Superior temporal gyrus (tissue), 1 donor: ENCODE results near the gene TGM4.
A peak's percentile ranks its signal among the peaks of the same experiment; 100 is the strongest.
"Not testable (repeated sequence)": the region's sequence is repeated elsewhere in the genome, so short reads cannot be mapped to it uniquely, and the experiment has no call there.

Experiments
- DNase-seq: peaks from one replicate; pipeline ENCODE4 v3.0.0-alpha.2; 2016; ENCODE audit errors: extremely low spot score

Gene TGM4

DNA sequence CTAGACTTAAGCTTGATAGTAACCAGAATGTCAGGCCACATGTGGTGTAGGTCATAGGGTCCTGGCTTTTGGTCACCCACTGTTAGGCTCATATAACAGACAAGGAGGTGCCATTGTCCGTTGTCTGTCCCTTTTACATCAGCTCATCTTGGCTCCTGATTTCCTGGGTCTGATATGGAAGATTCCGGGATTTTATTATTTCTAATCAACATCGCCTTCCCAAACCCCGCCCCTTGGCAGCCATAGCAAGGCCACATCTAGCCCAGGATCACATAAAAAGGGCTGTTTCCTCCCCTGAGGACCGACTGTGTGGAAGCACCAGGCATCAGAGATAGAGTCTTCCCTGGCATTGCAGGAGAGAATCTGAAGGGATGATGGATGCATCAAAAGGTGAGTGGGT, at the start of gene TGM4:
Gene TGM4 (plus strand): TSS at position 301 of the 400 bp plus-strand sequence. CDS start 71 bp downstream, at position 372.
- DNase-seq, result no peak

DNA sequence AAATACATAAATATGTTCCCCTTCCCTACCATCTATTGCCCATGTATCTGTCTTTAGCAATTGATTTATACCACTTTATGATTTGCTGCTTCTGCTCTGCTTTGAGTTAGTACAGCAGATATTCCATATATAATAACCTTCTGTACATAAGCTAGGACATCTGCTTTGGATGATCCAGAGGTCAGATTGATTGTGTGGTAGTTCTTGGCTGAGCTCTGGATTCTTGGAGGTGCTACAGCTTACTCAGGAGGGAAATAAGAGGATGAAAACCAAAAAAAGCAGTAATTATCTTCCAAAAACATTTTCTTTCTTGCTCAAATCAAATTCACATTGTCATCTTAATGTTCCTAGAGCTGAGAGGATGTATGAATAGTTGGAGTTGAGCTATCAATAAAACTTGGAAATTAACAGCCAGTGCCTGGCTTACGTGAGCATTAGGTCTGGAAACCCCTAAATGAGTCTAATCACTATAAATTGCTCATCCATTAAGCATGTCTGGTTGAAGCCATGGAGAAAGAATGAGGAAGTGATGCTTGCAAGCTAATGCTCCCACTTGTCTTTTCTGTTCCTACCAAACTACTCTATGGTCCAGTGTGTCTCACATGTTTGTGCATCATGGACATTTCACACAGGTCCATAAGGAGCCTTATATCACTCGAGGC, 49.0 kb upstream of the TGM4 start:
- no peak for DNase-seq

DNA sequence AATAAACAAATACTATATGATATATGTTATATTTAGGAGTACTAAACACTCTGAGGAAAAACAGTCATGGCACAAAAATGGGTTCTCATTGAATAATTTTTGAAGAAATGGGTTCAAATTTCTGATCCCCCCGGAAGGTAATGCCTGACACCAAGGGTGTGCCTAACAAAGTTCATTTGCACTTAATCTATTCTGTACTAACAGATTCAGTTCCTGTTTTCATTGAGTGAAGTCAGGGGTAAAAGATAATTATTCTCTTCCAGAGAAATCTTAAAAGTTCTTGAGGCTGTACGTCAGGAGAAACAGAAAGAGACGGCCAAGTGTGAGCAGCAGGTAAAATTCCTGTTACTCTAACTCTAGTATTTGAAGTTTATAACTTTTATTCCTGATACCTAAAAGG, 47.2 kb upstream of the TGM4 start:
- DNase-seq, result no peak

DNA sequence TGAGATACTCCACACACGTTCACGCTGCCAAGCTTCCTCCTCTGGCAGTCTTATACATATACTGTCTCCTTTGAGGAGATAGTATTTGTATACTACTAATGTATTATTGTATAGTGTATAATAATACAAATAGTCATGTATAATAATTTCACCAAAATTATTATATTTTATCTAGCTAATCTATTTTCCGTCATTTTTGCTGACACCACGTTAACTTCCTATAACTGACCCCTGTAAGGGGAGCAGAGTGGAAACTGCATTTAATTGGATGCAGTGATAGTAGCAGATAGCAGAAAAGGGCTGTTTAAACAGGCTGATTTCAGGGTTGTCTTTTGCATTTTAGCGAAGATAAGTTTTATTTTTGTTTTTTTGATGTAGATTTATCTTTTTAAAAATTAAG, 43.2 kb upstream of the TGM4 start:
- no peak for DNase-seq

DNA sequence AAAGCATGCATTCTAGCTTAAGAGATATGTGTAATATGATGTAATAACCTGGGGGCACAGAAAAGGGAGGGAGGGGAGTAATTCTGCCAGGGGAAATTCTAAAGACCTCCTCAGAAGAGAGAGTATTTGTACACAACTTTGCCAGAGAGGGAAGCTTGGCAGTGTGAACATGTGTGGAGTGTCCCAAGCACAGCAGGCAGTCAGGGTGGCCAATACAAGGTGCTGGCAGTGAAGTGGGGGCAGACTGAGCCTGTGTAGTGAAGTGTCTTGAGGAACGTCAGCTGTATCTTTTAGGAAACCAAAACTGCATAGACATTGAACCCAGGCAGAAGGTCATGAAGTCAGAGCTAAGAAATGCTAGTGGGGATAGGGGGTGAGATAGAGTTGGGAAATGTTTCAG, 42.4 kb upstream of the TGM4 start:
- DNase-seq, result no peak

DNA sequence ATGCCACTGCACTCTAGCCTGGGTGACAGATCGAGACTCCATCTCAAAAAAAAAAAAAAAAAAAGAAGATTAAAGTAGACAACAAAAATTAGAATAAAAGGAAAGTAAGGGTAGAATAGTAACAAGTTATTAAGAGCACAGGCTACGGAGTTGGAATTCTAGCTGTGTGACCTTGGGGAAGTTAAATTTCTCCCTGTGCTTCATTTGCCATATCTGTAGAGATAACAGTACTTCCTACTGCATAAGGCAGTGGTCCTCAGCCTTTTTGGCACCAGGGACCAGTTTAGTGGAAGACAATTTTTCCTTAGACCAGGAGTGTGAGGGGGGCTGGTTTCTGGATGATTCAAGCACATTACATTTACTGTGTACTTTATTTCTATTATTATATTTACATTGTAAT, 41.4 kb upstream of the TGM4 start:
- DNase-seq, result no peak

DNA sequence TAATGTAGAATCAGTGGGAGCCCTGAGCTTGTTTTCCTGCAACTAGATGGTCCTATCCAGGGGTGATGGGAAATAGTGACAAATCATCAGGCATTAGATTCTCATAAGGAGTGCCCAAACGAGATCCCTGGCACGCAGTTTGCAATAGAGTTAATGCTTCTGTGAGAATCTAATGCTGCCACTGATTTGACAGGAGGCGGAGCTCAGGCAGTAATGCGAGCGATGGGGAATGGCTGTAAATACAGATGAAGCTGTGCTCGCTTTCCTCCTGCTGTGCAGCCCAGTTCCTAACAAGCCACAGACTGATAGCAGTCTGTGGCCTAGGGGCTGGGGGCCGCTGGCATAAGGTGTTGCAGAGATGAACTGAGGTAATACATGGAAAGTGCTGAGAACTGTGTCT, 41.0 kb upstream of the TGM4 start:
- no peak for DNase-seq

DNA sequence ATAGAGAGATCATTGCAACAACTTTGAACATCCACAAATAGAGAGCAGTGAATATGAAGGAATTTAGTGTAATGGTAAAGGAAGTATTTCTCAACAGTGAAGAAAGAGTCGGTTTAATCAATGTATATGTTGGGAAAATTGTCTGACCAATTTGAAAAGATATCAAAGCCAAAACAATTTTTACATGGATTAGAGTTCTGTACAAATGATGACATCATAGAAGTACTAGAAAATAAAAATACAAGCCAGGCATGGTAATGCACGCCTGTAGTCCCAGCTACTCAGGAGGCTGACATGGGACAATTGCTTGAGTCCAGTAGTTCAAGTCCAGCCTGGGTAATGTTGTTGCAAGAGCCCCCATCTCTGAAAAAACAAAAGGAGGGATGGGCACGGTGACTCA, 38.7 kb upstream of the TGM4 start:
- DNase-seq, result no peak

DNA sequence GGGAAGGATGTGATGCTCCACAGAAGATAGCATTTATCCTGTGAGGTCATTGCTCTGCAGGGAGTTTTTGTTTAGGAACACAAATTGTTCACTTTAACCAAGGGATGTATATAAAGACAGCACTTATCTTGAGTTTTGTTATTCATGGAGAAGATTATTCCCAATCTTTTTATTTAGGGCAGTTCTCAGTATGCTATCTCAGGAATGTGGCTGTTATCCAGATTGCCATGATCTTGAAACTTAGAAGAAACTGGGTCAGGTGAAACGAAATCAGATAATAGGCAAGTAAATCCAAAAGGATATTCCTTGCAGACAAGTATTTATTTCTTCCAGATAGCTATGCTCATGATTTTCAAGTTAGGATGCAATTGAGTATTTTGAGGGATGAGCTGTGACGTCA, 32.0 kb upstream of the TGM4 start:
- no peak for DNase-seq

DNA sequence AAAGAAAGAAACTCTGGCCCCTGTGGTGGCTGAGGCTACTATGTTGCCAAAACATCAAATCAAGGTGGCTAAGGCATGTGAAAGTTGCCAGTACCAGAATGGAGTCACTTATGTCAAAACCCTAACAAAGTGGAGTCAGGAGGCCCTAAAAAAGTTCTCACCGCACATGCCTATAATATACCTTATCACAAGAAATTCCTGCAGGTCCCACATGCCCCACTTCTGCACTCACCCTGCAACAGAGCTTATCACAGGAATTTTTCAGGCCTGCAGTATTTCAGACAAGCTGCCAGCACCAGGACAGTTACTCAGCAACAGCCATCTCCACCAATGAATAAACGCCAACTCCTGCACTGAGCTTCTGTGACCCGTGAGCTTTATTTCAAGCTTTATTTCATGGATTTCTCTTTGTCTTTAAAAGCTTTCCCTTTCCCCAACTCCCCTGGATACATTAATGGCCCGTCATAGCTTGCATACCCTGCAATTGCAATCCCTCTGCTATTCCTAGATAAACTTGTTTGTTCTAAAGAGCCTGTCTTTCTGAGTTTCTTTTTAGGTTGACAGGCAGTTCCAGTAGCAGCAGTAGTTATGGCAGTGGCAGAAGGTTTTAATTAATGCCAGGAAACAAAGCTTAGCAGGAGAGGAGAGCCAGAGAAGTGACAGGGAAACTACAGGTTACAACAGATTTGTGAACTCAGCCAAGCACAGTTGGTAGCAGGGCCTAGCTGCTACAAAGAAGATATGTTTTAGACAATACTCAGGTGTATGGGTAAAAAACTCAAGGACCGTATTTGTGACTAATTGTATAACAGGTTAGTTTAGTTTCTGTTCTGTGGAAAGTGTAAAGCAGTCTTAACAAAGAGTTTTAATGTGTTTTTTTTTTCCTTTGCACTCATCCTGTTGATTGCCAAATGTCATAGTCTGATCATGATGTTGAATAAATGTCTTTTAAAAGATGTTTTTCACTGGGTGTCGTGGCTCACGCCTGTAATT, 28.6 kb upstream of the TGM4 start:
- DNase-seq, result peak; percentile 12

DNA sequence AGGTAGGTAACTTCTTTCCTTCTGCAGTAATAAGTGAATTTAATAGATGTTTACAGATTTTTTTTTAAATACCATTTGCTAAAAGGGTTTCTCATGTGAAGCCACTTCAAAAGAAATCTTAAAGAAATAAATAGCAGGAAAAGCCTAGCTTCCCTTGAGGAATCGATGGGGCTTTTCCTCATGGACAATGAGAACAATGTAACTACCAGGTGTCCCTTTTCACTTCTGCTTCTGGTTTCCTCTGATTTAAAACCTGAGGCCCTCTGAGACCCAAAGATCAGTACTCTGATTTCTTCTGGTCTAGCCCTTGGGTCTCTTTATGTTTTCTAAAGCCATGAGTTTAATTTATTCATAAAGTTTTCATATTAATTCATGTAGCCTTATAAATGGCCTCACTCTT, 25.8 kb upstream of the TGM4 start:
- no peak for DNase-seq

DNA sequence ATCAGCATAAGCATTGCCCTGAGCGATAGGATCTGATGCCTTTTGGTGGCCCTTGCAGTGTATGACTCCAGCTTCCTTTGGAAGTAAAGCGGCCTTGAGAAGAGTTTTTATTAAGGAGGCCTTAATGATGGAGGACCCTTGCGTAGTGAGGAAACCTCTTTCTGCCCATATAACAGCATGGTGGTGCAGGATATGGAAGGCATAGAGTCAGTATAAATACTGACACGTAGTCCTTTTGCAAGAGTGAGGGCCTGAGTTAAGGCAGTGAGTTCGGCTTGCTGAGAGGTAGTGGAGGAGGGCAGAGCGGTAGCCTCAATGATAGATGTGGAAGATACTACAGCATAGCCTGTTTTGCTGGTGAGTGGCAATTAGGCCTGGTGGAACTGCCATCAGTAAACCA, 17.7 kb upstream of the TGM4 start:
- not testable (repeated sequence) for DNase-seq

DNA sequence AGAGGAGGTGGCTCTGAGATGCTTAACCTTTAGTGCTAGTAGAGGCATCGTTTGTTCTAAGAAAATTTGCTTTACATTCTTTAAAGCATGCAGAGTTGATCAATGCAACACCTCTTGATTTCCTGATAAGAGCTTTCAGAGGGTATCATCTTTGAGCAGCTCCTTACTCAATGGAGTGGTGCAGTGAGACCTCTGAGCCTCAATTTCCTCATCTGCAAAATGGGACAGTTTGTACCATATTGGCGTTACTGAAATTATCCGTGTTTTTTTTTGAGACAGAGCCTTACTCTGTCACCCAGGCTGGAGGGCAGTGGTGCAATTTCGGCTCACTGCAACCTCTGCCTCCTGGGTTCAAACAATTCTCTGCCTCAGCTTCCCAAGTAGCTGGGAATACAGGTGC, 14.3 kb upstream of the TGM4 start:
- DNase-seq, result no peak

DNA sequence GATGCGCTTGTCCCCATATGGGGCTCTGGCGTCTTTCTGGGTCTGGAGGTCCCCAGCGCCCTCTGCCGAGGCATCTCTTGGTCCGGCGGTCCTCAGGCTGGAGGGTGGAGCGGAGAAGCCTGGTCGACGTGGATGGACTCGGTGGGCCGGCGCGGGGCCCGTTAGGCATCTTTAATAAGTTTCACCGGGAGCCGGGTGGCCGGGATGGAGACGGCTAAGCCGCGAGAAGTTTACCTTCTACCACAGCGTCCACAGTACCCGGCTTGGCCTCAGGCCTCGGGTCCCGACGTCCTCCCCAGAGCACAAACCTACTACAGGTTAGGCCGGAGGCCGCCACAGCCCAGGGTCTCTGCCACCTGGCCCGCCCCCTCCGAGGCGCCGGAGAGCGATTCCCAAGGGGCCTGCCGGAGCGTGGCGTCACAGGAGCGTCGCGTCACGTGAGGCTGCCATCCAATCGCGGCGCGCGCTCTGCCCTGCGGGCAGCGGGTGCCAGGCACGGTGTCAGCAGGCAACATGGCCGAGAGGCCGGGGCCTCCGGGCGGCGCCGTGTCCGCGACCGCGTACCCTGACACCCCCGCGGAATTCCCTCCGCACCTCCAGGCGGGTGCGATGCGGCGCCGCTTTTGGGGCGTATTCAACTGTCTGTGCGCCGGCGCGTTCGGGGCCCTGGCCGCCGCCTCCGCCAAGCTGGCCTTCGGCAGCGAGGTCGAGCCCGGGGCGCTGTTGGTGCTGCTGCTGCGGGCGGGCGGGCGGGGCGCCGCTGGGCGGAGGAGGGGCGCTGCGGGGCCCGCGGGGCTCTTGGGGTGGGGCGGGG, 12.8 kb upstream of the TGM4 start, which contains the start of gene TMEM42:
Gene TMEM42 (plus strand): TSS at position 501 of the 814 bp plus-strand sequence. CDS start 13 bp downstream, at position 514.
- peak; percentile 94 for DNase-seq

DNA sequence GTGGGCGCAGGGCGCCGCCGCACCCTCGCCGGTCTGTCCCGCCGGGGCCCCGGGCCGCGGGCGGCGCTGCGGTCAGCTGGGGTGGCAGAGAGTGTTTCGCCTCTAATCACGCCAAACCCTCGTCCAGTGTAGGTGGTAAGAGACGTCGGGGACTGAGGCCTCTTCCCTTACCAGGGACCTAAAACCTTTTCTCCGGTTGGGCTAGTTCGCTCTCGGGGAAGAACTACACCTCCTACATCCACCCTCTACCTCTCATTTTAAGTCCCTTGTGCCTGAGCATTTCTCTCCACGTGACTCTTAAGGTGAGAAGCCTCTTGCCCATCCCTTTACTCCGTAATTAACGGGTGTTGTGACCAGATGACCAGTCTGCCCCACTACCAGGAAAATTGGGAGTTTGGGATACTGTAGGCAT, 12.2 kb upstream of the TGM4 start:
- DNase-seq, result peak; percentile 53

DNA sequence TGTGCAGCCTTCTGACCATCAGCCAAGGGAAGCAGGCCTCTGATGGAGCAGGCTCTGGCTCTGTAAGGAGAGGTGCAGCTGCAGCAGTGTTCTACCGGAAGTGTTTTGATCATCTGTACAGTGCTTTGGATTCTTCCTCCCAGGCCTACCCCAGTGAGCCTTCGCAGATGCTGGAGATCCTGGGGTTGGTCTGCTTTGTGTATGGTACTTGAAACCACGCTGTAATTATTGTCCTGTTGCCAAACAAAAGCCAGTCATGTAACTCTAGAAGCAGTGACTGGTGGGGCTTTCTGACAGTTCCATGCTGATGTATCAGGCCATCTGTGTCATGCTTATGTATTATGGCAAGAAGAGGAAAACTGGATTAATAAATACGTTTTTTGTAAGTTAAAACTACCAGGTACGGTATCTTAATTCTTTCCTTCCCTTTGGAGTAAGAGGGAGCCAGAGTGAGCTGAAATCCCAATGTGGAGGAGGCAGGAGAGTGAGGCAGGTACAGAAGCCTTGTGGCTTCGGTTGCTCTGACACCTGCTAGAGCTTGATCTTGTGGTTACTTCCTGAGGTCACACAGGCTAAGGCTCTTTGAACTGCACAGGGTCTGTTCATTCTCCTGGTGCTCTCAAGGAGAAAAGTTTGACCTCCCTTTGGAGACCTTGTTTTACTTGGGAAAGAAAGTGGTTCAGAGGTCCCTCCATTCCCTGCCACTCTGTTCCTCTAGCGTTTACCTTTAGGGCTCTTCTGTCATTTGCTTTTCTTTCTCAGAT, 9.0 kb upstream of the TGM4 start:
- DNase-seq, result no peak

DNA sequence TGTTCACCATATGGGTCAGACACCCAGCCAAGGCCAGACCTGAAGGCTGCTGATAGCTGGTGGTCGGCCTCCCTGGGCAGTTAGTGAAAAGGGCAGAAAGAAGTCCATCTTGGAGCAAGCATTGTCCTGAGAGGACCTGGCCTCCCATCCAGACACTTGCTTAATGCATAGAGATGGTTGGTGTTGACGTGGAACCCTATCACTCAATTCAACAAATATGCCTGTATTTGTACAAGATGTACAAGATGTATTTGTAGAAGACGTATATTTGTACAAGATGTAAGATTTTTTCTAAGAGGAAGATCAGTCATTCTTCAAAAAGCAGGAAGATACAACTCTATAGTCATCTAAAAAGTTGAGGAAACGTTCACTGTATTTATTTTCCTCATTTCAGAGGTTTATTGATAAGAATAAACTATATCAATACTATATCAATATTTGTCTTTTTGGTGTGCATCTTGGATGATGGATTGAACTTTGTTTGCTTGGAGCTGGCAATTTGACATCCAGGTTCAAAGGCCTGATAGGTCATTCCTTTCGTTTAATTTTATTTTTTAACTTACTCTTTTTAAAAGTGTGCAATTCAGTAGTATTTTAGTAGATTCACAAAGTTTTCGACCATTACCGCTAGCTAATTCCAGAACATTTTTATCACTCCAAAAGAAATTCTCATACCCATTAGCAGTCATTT, 6.8 kb upstream of the TGM4 start:
- DNase-seq, result no peak

DNA sequence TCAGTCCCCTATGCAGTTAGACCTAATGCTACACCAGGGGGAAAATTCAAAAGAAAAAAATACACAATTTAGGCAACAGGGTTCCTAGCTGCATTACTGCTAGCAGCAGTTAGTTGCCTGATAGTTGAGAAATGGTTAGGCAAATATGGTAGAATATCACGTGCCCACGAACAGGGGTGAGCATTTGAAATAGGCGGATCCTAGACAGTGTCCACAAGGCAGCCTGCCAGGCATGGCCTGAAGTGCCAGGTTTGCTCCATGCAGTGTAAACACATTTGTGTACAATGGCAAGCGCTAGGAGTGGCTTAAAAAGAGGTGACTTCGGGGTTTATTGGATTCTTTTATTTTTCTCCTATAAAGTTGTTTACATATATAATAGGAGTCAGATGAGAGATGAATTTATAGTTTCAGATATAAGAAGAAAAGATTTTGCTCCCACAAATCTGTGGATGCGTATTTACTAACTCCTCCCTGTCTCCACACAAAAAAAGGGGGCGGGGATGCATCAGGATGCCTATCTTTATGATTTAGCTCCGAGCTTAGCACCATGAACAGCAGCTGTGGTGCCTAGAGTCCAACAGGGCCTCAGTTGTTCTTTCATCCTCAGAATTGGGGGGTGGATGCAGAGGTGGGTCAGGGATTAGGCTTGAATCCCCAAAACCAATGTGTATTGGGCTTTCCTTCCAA, 3.9 kb upstream of the TGM4 start:
- no peak for DNase-seq

DNA sequence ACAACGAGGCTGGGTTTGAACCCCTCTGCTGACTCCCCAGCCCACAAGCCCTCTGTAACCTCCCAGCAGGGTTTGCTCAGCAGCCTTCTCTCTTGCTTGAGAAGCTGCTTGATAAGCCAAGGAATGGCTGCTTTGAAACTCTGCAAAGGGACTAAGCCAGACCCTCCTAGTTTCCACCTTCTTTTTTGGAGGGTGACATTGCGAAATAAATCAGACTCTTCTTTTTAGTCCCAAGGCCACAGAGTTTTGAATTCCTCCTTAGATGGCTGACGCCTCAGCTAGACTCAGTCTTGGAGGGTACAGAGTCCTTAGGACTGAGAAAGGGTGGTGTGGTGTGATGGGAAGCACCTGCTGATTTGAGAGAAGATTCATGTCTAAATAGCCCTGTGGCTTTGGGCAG, 1.2 kb downstream of the TGM4 start:
- DNase-seq, result no peak

DNA sequence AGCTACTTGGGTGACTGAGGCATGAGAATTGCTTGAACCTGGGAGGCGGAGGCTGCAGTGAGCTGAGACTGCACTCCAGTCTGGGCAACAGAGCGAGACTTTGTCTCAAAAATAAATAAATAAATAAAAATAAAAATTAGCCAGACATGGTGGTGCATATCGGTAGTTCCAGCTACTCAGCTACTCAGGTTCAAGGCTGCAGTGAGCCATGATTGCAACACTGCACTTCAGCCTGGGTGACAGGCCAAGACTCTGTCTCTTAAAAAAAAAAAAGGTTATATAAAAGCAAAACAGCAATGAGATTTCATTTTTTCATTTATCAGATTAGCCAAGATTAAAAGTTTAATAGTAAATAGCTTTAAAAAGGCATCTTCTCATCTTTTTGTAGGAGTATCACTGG, 2.9 kb downstream of the TGM4 start:
- no peak for DNase-seq
